Stimulated activated naive CD8-positive, alpha-beta T cell treated with anti-CD3 and anti-CD28 coated beads, Interleukin-15, Interleukin-2, amounts not matched to agents 100 U/mL and 50 U/mL, for 24 hours (primary cell): ENCODE data around the gene RBFA.

ENCODE experiments used
- ATAC-seq: fragments of 150-1000 bp; cut with Tn5 transposase; one replicate; pipeline ENCODE4 v1.10.0; 2021
- DNase-seq: peaks from one replicate; pipeline ENCODE4 v3.0.0; 2021

Gene RBFA

DNA sequence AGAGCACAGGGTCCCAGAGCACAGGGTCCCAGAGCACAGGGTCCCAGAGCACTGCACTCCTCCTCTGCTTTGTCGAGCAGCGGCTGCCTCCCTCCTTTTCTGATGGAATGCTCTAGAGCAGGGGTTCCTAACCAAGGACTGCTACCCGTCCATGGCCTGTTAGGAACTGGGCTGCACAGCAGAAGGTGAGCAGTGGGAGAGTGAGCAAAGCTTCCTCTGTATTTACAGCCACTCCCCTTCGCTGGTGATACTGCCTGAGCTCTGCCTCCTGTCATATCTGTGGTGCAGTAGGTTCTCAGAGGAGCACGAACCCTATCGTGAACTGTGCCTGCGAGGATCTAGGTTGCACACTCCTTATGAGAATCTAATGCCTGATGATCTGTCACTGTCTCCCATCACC lies 41.7 kb downstream of the RBFA start:
- DNase-seq, result no peak
- no peak for ATAC-seq

- ATAC-seq (no peak), DNase-seq (no peak)
Observed at GRCh38 chr18:80076379-80076778, 42.1 kb downstream of the RBFA start.

DNA sequence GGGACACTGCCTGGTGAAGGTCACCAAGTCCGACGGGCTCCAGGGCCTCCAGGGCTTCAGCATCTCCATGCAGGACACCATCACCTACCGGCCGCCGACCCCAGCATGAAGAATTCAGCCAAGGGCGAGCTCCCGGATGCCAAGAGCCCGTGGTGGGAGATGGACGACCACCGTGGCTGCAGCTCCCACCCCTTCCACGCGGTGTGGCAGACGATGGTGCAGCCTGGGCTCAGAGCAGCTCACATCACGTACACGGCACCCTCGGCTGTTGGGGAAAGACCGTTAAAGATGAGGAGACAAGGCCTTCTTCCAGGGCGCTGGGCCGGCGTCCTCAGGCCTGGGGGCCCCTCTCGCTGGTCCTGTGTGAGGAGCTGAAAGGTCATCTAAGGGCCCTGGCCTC lies 43.6 kb downstream of the RBFA start:
- DNase-seq (no peak), ATAC-seq (peak; percentile 14)
